ENCODE measurements around the gene EFNA5. TPM values are rescaled to one million over a fixed set of nuclear protein-coding genes. Genes with fewer than 3 reads are reported as not detected.

EFNA5 gene
- polyA plus RNA-seq, 4 donors = 26.1 to 30.3 (median 27.6) TPM

- no peak for DNase-seq (ENCODE audit: low read depth in 4 of 4, low spot score in 3 of 4)
Measured at GRCh38 chr5:107413754-107414153, 257.0 kb downstream of the EFNA5 start.

- DNase-seq (ENCODE audit: low read depth in 4 of 4, low spot score in 3 of 4) = no peak
Measured at GRCh38 chr5:107408564-107408963, 262.2 kb downstream of the EFNA5 start.

- DNase-seq (ENCODE audit: low read depth in 4 of 4, low spot score in 3 of 4) = no peak
Measured at GRCh38 chr5:107407713-107408298, 262.9 kb downstream of the EFNA5 start.

GRCh38 chr5:107404595-107405374 is 266.0 kb downstream of the EFNA5 start:
- no peak for DNase-seq (ENCODE audit: low read depth in 4 of 4, low spot score in 3 of 4)

GRCh38 chr5:107403228-107403953 is 267.3 kb downstream of the EFNA5 start:
- DNase-seq (ENCODE audit: low read depth in 4 of 4, low spot score in 3 of 4) = no peak

GRCh38 chr5:107402434-107403227 is 268.1 kb downstream of the EFNA5 start:
- DNase-seq (ENCODE audit: low read depth in 4 of 4, low spot score in 3 of 4) = no peak

- no peak for DNase-seq (ENCODE audit: low read depth in 4 of 4, low spot score in 3 of 4)
Measured at GRCh38 chr5:107401470-107402122, 269.1 kb downstream of the EFNA5 start.

GRCh38 chr5:107400328-107400727 is 270.4 kb downstream of the EFNA5 start:
- DNase-seq (ENCODE audit: low read depth in 4 of 4, low spot score in 3 of 4) = no peak

- no peak for DNase-seq (ENCODE audit: low read depth in 4 of 4, low spot score in 3 of 4)
Measured at GRCh38 chr5:107398703-107399102, 272.0 kb downstream of the EFNA5 start.

- no peak for DNase-seq (ENCODE audit: low read depth in 4 of 4, low spot score in 3 of 4)
Measured at GRCh38 chr5:107396351-107396690, 274.4 kb downstream of the EFNA5 start.

GRCh38 chr5:107395632-107396350 is 274.9 kb downstream of the EFNA5 start:
- DNase-seq (ENCODE audit: low read depth in 4 of 4, low spot score in 3 of 4) = no peak

- DNase-seq (ENCODE audit: low read depth in 4 of 4, low spot score in 3 of 4) = no peak
Measured at GRCh38 chr5:107393851-107394250, 276.9 kb downstream of the EFNA5 start.

- no peak for DNase-seq (ENCODE audit: low read depth in 4 of 4, low spot score in 3 of 4)
Measured at GRCh38 chr5:107391787-107392186, 278.9 kb downstream of the EFNA5 start.

GRCh38 chr5:107389775-107390148 is 281.0 kb downstream of the EFNA5 start:
- DNase-seq (ENCODE audit: low read depth in 4 of 4, low spot score in 3 of 4) = no peak

- DNase-seq (ENCODE audit: low read depth in 4 of 4, low spot score in 3 of 4) = peak; percentile 38 to 51 (median 44)
Measured at GRCh38 chr5:107389130-107389774, 281.5 kb downstream of the EFNA5 start.

GRCh38 chr5:107388141-107388861 is 282.4 kb downstream of the EFNA5 start:
- no peak for DNase-seq (ENCODE audit: low read depth in 4 of 4, low spot score in 3 of 4)

- no peak for DNase-seq (ENCODE audit: low read depth in 4 of 4, low spot score in 3 of 4)
Measured at GRCh38 chr5:107387526-107388140, 283.1 kb downstream of the EFNA5 start.

GRCh38 chr5:107385708-107386107 is 285.0 kb downstream of the EFNA5 start:
- DNase-seq (ENCODE audit: low read depth in 4 of 4, low spot score in 3 of 4) = no peak

Measured in right renal pelvis (tissue), 4 donors.